Thyroid gland (tissue), 4 donors: Measurements from ENCODE around the gene GALNT4. TPM values are rescaled to one million over a fixed set of nuclear protein-coding genes. Genes with fewer than 3 reads are reported as not detected.

ENCODE experiments used
- DNase-seq, 2 donors: peaks; one replicate each; pipeline ENCODE4 v3.0.0-alpha.2; 2019
- H3K27ac ChIP-seq, 3 donors: fragments of 200-600 bp; sonication (generic); 1 replicate in 2 of 3; 2 replicates in 1 of 3; pipeline ENCODE4 v1.5.1; 2016 to 2019; ENCODE audit warnings: mild to moderate bottlenecking in 1 of 3, moderate library complexity in 1 of 3
- H3K27me3 ChIP-seq: fragments of 200-600 bp; sonication (generic); one replicate; pipeline ENCODE4 v1.5.1; 2019
- H3K36me3 ChIP-seq, 2 donors: fragments of 200-600 bp; sonication (generic); one replicate each; pipeline ENCODE4 v1.5.1; 2016 to 2019
- H3K4me1 ChIP-seq, 2 donors: fragments of 200-600 bp; sonication (generic); one replicate each; pipeline ENCODE4 v1.5.1; 2017 to 2019
- H3K4me3 ChIP-seq, 3 donors: fragments of 200-600 bp; sonication (generic); replicated peaks in 1 of 3; 1 replicate in 2 of 3; 2 replicates in 1 of 3; pipeline ENCODE4 v1.5.1; 2016; ENCODE audit warnings: mild to moderate bottlenecking in 1 of 3
- H3K9me3 ChIP-seq: fragments of 200-600 bp; sonication (generic); one replicate; pipeline ENCODE4 v1.5.1; 2017
- POLR2A ChIP-seq, 2 donors: fragments of 450-650 bp; IDR thresholded peaks; one replicate each; pipeline ENCODE4 v1.6.1; 2017; ENCODE audit warnings: antibody characterized with exemption in 2 of 2, mild to moderate bottlenecking in 2 of 2, moderate library complexity in 1 of 2
- WGBS, 2 donors: methylation state at CpG; one replicate each; pipeline ENCODE4 v1.1.5; 2017; 5-methylcytosine and 5-hydroxymethylcytosine counted together
- intact Hi-C: fragments of 100-400 bp; cut with DNase I; formaldehyde crosslinking; loops from one replicate; pipeline ENCODE4 v1.15.1; 2023
- total RNA-seq, 4 donors: library from RNA; depleted of rRNA; stranded (reverse); fragments of >200 nt; gene quantifications; one replicate each; pipeline ENCODE4 v1.2.3, GENCODE V29; 2016
- TF ChIP-seq, protein P1 (sequence below), 6 experiments: fragments of 200-600 bp in 3 of 6; fragments of 450-650 bp in 3 of 6; sonication (generic) in 3 of 6; IDR thresholded peaks; one replicate each; pipeline ENCODE4 v1.5.1; 2016 to 2019; ENCODE audit warnings: antibody characterized with exemption in 6 of 6, mild to moderate bottlenecking in 2 of 6, inconsistent platforms in 1 of 6, moderate library complexity in 1 of 6

The GALNT4 gene
- total RNA-seq, 4 donors from 2014 or later, result 7.0 to 11.2 (median 7.3) TPM

DNA sequence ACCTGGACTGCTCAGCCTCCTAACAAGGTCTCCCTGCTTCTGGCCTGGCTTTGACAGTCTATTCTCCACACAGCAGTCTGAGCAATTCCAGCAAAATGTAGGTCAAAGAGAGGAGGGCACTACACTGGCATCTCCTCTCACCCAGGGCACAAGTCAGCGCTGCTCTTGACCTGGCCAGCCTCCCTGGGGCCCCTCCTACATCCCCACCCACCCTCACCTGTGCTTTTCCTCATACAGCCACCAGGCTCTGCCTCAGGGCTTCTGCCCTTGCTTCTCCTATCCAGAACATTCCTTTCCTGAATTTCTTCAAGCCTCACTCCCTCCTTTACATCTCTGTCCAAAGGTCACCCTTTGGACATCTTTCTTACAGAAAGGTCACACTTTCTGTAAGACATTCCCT, 33.7 kb downstream of the GALNT4 start:
- H3K4me1 ChIP-seq, result no peaks in the 10 kb centered on the region
- H3K9me3 ChIP-seq, result no peaks in the 10 kb centered on the region
- 92 to 94% methylated on average over 1 of the region's 1 CpG for WGBS, 2 donors
- H3K36me3 ChIP-seq, result peaks cover 0 to 6% of the 10 kb centered on the region in 2 donors
- TF ChIP-seq POLR2A (IDR thresholded peaks at IDR 0.05), result no peak
- TF ChIP-seq, protein P1, sequence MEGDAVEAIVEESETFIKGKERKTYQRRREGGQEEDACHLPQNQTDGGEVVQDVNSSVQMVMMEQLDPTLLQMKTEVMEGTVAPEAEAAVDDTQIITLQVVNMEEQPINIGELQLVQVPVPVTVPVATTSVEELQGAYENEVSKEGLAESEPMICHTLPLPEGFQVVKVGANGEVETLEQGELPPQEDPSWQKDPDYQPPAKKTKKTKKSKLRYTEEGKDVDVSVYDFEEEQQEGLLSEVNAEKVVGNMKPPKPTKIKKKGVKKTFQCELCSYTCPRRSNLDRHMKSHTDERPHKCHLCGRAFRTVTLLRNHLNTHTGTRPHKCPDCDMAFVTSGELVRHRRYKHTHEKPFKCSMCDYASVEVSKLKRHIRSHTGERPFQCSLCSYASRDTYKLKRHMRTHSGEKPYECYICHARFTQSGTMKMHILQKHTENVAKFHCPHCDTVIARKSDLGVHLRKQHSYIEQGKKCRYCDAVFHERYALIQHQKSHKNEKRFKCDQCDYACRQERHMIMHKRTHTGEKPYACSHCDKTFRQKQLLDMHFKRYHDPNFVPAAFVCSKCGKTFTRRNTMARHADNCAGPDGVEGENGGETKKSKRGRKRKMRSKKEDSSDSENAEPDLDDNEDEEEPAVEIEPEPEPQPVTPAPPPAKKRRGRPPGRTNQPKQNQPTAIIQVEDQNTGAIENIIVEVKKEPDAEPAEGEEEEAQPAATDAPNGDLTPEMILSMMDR (IDR thresholded peaks at IDR 0.05), result no peak
- no peak for DNase-seq
- no peak overlapping the region for H3K4me3 ChIP-seq
- no peaks in the 10 kb centered on the region for H3K27me3 ChIP-seq
- intact Hi-C loops, result no loop called here
- no peak overlapping the region for H3K27ac ChIP-seq

DNA sequence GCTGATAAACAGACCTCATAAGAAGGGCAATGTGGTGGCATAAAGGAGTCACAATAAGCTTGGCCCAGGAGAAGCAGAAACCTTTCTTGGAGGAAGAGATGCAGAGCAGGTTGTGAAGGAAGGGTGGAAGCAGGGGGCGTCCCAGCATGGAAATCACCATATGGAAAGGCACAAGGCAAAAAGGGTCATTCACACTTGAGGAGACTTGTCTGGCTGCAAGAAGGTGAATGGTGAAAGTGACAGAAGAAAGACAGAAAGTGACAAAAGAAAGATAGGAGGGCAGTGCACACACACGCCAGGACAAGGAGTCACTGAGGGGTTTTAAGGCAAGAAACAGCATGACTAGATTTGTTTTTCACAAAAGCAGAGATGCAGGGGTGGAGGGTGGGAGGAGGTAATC, 38.3 kb downstream of the GALNT4 start:
- WGBS, 2 donors, result 93 to 95% methylated on average over 2 of the region's 2 CpGs
- intact Hi-C loops, result no loop called here
- no peaks in the 10 kb centered on the region for H3K9me3 ChIP-seq
- no peaks in the 10 kb centered on the region for H3K27me3 ChIP-seq
- no peak overlapping the region for H3K27ac ChIP-seq
- no peak for DNase-seq
- TF ChIP-seq, protein P1 (IDR thresholded peaks at IDR 0.05), result no peak
- no peak for TF ChIP-seq POLR2A (IDR thresholded peaks at IDR 0.05)
- H3K4me3 ChIP-seq, result no peak overlapping the region
- H3K36me3 ChIP-seq, result peaks cover 0 to 6% of the 10 kb centered on the region in 2 donors
- no peaks in the 10 kb centered on the region for H3K4me1 ChIP-seq

DNA sequence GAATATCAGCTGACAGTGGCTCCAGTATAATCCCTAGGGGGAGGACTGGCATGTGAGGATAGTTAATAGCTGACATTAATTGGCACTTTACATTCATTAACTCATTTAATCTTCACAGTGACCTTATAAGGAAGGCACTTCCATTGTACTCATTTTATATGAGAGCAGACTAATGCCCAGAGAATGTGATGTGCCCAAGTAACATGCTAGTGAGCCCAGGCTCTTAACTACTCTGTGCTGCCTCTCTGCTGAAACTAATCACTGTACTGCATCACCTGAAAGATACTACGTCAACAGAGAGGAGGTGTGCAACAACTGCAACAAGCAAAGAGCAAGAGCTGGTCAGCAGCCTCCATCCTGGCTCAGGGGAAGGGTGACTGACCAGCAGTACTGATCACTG, 40.1 kb downstream of the GALNT4 start:
- Histone ChIP-seq H3K9me3 (no peaks in the 10 kb centered on the region), H3K4me1 (no peaks in the 10 kb centered on the region), H3K27ac (no peak overlapping the region), H3K4me3 (no peak overlapping the region), H3K27me3 (no peaks in the 10 kb centered on the region), H3K36me3 (peaks cover 0 to 6% of the 10 kb centered on the region in 2 donors)
- no peak for DNase-seq
- 92 to 100% methylated on average over 1 of the region's 1 CpG for WGBS, 2 donors
- intact Hi-C loops, result no loop called here
- no peak for TF ChIP-seq POLR2A (IDR thresholded peaks at IDR 0.05)
- TF ChIP-seq, protein P1 (IDR thresholded peaks at IDR 0.05), result no peak

DNA sequence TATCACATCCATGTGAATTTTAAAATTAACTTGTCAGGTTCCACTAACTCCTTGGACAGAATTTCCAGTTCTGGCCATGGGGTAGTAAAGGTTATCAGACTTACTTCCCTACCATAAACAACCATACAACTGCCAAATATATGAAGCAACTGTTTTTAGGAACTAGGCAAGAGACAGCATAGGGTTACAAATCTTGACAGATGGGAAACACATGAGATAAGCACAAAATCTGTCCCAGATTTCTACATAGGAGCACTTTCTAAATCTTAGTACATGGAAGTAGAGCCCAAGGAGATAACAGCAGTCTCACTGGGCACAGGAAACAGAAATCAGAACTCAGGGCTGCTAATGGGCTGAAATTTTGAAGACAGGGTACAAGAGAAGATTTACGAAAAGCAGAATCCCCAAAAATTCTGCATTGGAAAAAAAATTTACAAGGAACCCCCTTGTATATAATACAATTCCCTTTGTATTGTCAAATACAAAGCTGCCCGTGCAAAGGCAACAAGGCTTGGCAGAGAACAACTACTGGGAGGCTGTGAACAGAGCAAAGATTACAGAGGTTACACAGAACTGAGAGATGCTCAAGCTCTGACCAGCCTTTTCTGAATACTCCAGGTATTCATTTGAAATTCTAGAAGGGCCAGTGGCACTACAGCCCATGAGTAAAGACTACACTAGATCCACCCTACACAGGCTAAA, 43.2 kb downstream of the GALNT4 start:
- no peaks in the 10 kb centered on the region for H3K36me3 ChIP-seq
- H3K4me1 ChIP-seq, result no peaks in the 10 kb centered on the region
- DNase-seq, result no peak
- WGBS, 2 donors, result 84 to 93% methylated on average over 2 of the region's 2 CpGs
- H3K27me3 ChIP-seq, result no peaks in the 10 kb centered on the region
- H3K4me3 ChIP-seq, result no peak overlapping the region
- no peak overlapping the region for H3K27ac ChIP-seq
- no peaks in the 10 kb centered on the region for H3K9me3 ChIP-seq
- intact Hi-C loops, result no loop called here
- TF ChIP-seq, protein P1 (IDR thresholded peaks at IDR 0.05), result no peak
- no peak for TF ChIP-seq POLR2A (IDR thresholded peaks at IDR 0.05)

DNA sequence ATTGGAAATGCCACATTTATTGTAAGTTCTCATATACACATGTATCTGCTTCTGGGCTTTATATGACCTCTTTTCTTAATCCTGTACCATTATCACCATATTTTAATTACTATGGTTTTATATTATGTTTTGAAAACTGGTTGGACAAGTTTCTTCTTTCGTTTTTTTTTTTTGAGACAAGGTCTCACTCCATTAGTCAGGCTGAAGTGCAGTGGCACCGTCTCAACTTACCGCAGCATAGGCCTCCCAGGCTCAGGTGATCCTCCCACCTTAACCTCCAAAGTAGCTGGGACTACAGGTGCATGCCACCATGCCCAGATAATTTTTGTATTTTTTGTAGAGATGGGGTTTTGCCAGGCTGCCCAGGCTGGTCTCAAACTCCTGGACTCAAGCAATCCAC, 44.6 kb downstream of the GALNT4 start:
- DNase-seq, result peak in 1 of 2 donors; percentile 5
- intact Hi-C loops, result no loop called here
- TF ChIP-seq, protein P1 (IDR thresholded peaks at IDR 0.05), result no peak
- no peak for TF ChIP-seq POLR2A (IDR thresholded peaks at IDR 0.05)
- Histone ChIP-seq H3K4me3 (no peak overlapping the region), H3K27ac (no peak overlapping the region), H3K4me1 (no peaks in the 10 kb centered on the region), H3K9me3 (no peaks in the 10 kb centered on the region), H3K27me3 (no peaks in the 10 kb centered on the region), H3K36me3 (no peaks in the 10 kb centered on the region)
- WGBS, 2 donors, result 66 to 76% methylated on average over 3 of the region's 3 CpGs
